ENCODE data around the gene METTL16.
"Not testable (repeated sequence)": the region's sequence is repeated elsewhere in the genome, so short reads cannot be mapped to it uniquely, and the experiment has no call there.

Gene METTL16

DNA sequence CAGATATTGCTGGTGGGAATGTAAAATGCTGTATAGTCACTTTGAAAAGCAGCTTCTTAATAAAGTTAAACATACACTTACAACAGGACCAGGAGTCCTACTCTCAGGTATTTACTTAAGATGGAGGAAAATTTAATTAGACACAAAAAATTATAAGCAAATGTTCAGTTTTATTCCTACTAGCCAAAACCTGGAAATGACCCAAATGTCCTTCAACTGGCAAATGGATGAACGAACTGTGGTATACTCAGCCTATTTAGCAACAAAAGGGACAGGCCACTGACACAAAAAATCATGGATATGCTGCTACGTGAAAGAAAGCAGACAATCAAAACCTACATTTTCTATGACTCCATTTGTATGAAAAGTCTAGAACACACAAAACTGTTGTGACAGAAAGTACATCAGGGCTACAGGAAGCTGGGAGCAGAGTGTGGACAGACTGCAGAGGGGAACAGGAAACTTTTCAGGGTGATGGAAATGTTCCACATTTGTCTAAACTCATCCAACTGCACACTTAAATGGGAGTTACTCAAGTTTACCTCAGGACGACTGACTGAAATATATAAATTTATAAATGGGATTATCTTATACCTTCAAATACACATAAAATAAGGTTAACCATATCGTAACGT, 61.6 kb downstream of the METTL16 start:
- no peak for DNase-seq (ENCODE audit: low read depth, low spot score)

DNA sequence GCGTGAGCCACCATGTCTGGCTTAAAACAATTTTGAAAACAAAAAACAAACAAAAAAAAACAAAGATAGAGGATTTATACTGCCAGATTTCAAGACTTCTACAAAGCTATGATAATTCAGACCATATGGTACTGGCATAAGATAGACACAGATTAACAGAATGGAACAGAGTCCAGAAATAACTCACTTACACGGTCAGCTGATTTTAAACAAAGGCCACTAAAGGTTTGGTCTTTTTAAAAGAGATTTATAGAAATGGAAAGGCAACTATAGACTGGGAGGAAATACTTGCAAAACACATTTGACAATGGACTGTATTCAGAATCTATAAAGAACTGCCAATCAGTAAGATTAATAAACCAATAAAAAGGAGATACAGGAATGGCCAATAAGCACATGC, 62.2 kb downstream of the METTL16 start:
- no peak for DNase-seq (ENCODE audit: low read depth, low spot score)

DNA sequence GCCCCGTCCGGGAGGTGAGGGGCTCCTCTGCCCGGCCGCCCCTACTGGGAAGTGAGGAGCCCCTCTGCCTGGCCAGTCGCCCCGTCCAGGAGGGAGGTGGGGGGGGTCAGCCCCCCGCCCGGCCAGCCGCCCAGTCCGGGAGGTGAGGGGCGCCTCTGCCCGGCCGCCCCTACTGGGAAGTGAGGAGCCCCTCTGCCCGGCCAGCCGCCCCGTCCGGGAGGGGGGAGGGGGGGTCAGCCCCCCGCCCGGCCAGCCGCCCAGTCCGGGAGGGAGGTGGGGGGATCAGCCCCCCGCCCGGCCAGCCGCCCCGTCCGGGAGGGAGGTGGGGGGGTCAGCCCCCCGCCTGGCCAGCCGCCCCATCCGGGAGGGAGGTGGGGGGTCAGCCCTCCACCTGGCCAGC, 64.2 kb downstream of the METTL16 start:
- not testable (repeated sequence) for DNase-seq (ENCODE audit: low read depth, low spot score)

DNA sequence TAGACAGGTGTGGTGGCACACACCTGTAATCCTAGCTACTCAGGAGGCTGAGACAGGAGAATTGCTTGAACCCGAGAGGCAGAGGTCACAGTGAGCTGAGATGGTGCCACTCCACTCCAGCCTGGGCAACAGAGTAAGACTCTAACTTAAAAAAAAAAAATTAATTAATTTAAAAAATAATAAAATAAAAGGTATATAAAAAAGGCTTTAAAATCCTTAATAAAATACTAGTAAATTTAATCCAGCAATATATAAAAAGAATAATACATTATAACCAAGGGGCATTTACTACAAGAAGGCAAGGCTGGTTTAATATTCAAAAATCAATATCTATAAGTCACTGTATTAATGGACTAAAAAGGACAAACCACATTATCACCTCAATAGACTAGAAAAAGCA, 66.0 kb downstream of the METTL16 start:
- no peak for DNase-seq (ENCODE audit: low read depth, low spot score)

DNA sequence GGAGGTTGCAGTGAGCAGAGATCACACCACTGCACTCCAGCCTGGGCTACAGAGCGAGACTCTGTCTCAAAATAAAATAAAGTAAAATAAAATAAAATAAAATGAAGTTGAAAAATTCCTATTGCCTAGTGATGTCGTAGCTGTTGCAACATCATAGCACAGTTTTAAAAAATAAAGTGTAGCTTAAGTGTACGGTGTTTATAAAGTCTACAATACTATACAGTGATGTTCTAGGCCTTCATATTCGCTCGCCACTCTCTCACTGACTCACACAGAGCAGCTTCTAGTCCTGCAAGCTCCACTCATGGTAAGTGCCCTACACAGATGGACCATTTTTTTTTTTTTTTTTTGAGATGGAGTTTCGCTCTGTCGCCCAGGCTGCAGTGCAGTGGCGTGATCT, 67.3 kb downstream of the METTL16 start:
- no peak for DNase-seq (ENCODE audit: low read depth, low spot score)

DNA sequence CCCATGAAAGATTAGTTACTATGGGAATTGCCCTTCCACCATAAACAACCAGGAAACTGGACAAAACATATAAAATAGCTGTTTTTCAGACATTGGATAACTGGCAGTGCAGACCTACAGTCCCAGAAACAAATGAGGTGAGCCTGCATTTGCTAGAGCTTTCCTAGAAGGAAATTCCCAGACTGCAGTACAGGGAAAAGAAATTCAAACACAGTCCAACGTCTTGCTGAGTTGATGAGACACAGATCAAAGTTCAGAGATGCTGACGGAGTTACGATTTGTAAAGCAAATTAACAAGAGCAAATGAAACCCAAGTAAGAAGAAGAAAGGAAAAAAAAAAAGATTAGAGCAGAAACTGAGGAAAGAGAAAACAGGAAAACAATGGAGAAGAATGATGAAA, 69.5 kb downstream of the METTL16 start:
- no peak for DNase-seq (ENCODE audit: low read depth, low spot score)

DNA sequence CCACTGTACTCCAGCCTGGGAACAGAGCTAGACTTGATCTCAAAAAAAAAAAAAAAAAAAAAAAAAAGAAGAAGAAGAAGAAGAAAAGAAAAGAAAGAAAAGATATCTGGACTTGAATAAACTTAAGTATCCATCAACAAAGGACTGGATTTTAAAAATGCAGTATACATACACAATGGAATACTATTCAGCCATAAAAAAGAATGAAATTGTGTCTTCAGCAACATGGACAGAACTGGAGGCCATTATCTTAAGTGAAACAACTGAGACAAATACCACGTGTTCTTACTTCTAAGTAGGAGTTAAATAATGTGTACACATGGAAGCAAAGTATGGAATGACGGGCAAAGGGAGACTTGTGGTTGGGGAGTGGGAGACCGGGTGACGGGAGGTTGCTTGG, 70.8 kb downstream of the METTL16 start:
- DNase-seq (ENCODE audit: low read depth, low spot score): no peak

DNA sequence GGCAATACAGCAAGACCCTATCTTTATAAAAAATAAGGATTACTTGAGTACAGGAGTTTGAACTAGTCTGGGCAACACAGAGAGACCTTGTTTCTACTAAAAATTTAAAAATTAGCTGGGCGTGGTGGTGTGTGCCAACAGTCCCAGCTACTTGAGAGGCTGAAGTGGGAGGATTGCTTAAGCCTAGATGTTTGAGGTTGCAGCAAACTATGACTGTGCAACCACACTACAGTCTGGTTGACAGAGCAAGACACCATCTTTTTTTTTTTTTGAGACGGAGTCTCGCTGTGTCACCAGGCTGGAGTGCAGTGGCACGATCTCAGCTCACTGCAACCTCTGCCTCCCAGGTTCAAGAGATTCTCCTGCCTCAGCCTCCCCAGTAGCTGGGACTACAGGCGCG, 71.7 kb downstream of the METTL16 start:
- DNase-seq (ENCODE audit: low read depth, low spot score): not testable (repeated sequence)

DNA sequence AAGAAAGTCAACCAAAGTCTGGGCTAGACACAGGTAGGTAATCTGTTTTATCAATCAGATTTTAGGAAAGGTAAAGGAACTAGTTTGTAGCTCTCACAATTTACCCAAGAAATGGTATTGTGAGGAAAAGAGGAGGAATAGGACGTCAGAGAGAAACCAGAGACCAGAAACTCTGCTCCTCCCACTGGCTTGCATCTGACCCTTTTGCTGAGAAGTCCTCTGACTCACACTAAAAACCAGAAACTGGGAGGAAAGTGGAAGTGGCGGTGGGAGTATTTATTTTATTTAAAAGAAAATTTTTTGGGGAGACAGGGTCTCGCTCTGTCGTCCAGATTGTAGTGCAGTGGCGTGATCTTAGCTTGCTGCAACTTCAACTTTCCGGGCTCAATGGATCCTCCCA, 72.9 kb downstream of the METTL16 start:
- DNase-seq (ENCODE audit: low read depth, low spot score): peak; percentile 66

DNA sequence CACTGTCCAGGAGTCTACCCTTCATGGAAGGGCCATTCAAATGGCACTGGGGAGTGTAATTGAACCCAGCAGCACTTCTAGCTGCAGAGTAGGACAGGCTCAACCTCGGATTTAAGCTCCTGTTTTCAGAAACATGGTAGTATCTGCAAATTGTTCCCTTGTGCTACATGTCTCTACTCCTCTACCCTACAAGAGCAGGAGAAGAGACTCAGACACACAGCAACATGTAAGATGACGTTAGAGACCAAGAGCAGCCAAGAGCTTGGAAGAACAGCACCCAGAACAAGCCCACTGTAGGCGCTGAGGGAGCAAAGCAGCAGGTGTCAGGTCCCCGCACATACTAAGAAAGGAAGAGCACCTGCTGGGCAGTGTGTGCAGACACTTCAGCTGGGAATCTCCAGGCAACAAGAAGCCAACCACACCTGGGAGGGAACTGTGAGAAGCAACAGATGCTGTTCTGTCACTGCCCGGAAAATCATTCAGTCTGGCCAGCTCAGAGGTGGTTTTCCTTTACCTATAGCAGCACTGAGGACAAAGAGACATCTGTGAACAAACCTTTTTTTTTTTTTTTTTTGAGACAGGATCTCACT, 75.3 kb downstream of the METTL16 start:
- DNase-seq (ENCODE audit: low read depth, low spot score): no peak

DNA sequence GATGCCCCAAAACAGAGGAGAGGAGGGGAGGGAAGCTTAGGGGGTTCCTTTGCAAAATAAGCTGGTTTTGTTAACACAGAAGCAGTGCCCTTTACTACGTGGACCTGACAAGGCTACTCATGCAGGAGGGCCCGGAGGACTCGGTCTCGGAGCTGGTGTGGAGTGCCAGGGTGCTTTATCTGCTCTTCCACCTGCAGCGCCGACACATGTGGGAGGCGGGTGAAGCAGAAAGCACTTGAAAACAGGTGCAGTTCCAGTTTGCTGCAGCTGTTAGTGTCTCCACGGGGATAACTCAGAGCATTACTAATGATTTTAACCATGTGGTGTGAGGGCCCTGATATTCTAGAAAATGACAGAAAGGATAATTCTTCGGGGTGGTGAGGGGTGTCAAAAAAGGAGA, 75.8 kb downstream of the METTL16 start:
- no peak for DNase-seq (ENCODE audit: low read depth, low spot score)

DNA sequence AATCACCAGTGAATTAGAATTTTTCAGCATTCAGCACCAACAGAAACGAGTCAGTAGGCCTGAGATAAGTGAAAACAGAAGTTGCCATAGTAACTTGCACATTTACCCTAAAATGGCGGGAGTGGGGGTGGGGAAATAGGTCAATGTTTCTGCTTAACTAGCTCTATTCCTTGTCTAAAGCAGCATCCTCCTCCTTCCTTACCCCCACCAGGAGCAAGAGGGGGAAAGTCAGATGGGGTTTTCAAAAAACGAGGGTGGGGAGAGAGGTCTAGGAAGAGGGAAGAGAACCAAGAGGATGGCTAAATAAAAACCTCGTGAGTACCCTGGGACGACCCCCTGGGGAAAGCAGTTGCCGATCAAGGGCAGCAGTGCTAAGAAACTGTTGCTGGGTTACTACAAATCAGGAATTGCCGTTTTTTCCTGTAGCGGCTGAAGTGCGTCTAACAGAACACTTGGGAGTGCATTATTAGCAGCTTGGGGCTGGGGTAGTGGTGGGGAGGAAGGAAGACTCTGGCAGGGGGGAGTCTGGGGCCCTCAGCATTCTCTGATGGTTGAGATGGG, 76.4 kb downstream of the METTL16 start:
- peak; percentile 66 for DNase-seq (ENCODE audit: low read depth, low spot score)

DNA sequence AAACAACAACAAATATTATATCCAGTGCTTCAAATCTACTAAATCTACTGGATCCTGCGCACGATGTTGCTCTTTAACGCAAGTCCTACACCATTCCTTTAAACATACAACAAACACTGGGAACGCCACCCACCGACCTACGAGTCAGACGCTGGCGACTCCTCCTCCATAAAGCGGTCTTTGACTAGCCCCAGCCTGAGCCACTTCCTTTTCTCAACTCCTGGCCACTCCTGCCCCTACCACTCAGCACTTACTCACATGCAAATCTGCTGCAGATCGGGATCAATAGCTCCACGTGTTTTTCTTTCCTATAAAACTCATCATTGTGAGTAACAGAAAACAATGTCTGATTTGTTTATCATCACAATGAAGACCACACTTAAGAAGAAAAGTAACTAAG, 78.0 kb downstream of the METTL16 start:
- peak; percentile 34 for DNase-seq (ENCODE audit: low read depth, low spot score)

DNA sequence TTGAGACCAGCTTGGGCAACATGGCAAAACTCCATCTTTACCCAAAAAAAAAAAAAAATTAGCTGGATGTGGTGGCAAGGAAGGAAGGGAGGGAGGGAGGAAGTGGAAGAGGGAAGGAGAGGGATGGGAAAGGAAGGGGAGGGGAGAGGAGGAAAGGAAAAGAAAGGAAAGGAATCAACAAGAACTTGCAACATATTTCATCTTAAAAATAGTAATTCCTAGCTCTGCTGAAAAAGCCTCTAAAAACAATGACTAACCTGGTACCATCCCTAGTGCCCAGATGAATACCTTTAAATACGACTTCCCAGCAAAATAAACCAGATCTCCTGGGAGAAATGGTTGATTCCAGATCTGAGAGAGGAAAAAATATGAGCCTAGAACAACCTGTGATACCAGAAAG, 83.8 kb downstream of the METTL16 start:
- no peak for DNase-seq (ENCODE audit: low read depth, low spot score)

DNA sequence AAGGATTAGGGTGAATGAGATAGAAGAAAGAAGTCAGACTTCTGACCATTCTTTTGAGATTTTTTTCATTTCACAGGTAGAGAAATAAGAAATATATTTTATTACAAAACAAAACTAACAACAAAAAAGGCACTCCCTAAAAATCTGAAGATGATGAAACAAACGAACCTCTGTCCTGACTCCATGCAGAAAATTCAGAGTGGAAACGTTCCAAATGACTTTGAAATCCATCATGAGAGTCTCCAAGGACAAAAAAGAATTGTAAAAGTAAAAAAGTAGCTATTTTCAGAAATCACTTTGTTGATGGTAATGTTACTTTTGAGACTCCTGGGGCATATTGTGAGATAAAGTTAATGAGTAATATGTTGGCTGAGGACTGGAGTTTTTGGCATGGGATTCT, 84.5 kb downstream of the METTL16 start:
- no peak for DNase-seq (ENCODE audit: low read depth, low spot score)

DNA sequence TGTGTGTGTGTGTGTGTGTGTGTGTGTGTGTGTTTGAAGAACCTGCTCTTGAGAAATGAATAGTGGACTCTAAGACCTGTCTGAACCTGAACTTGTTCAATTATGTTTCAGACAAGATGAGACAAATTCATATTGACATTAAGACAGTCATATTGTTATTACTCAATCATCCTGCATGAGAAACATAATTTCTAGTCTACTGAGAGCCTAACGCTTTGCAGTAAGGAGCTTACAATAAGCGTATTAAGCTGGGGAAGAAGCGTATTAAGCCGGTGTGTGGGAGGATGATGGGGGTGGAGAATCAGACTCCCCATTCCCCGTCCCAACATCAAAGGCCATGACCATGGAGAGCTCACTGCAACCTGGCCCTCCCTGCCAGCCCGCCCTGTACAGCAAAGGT, 88.4 kb downstream of the METTL16 start:
- DNase-seq (ENCODE audit: low read depth, low spot score): no peak

DNA sequence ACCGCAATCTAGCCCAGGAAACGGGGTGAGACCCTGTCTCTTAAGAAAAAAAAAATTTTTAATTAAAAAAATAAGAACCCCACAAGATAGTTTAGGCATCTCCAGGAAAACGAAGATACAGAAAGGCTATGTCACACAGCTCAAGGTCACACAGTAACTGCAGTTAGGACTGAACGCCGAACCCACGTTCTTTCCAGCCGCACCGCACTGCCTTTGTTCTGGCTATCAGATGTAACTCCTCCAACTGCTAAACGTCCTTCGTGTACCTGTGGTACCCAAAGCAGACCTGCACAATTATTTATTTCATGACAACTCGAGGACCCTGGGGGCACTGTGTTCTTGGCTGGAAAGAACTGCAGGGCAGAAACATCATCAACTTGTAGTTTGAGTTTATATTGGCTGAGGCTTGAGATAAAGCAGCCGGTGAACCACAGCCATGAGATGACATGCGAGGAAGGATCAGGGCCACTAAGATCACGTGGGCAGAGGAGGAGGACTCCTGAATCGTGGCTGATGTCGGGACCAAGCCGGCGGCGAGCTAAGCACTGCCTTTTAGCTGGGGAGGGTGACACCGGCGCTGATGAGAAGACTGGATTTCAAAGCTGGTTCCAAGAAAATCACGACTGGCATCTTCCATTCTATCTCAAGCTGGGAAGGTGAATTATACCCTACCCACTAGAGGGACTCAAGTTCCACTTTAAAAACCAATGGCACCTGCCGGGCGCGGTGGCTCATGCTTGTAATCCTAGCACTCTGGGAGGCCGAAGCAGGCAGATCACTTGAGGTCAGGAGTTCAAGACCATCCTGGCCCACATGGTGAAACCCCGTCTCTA, 90.2 kb downstream of the METTL16 start:
- DNase-seq (ENCODE audit: low read depth, low spot score): peak; percentile 40

DNA sequence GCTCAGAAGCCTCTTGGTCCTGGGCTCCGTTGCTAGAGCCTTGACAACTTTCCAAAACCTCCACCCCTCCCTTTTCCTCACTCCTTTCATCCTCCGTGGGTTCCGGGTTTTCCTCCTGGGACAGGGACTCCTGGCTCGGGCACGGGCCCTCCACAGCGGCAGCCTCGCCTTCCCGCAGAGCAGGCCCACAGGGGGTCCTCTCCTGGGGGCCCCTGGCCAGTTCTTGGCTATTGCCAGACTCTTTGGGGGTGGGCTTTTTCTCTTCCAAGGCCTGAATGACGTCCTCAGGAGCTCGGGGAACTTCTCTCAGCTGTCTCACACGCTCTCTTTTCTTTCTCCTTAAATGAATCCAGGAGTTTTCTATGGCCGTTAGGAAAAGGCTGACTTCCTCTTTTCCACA, 91.5 kb downstream of the METTL16 start:
- DNase-seq (ENCODE audit: low read depth, low spot score): no peak

DNA sequence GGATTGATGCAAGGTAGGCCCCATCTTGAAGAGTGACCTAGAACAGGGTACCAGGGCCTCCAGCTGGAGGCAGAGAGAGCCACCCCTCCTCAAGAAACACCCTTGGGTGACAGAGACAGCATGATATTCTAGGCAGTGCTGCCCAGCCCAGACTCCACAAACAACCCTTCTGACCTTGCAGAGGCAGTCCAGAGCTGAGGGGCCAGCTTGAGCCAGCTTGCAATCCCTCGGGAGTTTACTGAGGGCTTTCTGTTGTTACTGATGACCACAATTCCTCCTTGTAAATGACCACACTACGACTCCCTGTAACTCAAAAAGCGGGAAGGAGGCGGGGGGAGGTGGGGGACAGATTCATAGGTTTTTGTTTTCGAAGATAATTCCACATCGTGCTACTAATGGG, 92.2 kb downstream of the METTL16 start:
- no peak for DNase-seq (ENCODE audit: low read depth, low spot score)

DNA sequence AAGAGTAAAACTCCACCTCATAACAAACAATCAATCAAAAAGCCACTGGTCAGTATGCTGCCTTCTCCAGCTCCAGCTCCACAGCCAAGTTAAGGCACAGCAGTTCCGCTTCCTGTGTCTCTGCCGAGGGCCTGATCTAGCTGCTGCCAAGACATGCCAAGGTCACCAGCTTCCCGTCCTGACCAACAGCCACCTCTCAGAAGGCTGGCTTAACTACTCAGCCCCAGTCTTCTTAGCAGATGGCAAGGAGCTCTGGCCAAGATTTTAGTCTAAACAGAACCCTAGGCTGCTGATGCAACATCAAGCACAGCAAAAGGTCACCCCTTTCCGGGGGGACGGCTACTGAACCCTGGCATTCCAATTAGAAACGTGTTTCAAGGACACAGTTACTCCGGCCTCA, 93.1 kb downstream of the METTL16 start:
- no peak for DNase-seq (ENCODE audit: low read depth, low spot score)

DNA sequence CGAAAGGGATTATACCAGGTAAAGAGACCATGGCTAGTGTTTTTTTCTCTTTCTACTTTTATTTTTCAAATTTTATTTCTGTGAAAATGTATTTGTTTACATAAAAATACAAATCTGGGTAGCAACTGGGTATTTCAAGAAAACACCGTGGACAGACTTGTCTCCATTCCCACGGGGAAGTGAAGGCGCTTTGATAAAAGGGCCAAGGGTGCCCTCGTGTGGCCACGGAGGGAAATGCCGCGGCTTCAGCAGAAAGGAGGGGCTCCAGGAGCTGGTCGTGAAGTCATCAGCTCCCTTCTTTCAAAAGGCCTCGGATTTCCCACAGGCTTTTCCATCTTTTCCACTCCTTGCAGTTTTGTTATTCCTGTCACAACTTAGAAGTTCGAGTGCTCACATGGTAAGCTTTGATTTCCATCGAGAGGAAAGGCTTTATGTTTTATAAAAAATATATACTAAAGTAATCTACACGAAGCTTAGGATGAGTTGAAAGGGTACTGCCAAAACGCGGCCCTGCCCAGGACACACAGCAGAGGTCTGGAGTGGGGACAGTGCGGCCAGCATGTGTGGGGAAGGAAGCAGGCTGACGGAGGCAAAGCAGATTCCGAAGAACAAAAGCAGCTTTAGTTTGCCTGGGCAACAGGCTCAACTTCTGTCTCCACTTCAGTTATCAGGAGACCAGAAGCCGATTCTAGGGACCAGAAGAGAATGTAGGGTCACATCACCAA, 95.5 kb downstream of the METTL16 start:
- peak; percentile 96 for DNase-seq (ENCODE audit: low read depth, low spot score)

DNA sequence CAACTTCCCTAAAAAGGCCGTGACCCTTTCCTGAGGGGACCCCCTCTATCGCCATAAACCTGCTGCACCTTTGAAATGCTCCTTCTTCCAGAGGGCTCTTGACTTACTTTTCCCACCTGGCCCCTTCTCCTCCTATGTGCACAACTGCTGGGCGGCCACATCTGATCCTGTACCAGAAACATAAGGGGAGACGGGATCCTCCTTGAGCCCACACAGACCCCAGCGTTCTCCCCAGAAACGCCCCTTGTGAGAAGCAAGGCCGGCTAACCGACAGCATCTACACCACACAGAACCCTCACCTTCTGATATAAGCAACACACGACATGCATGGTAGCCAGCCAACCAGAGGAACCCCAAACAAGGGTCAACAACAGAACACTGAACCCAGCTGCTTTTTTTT, 96.6 kb downstream of the METTL16 start:
- DNase-seq (ENCODE audit: low read depth, low spot score): no peak
